HepG2 (cell line): ENCODE results near the gene ZBTB48. TPM values are rescaled to one million over a fixed set of nuclear protein-coding genes. Genes with fewer than 3 reads are reported as not detected.
A peak's percentile ranks its signal among the peaks of the same experiment; 100 is the strongest.

Experiments used
- ATAC-seq: fragments of 200-7000 bp; cut with Tn5 transposase; 3 replicates; pipeline ENCODE4 v1.9.1; 2020; ENCODE audit warnings: mild to moderate bottlenecking, moderate library complexity
- BruUV-seq: library from RNA; stranded (reverse); fragments of 400-500 nt; replicated peaks from 2 replicates; lab custom pipeline; 2021; lab: Mats Ljungman, UMichigan
- CTCF ChIA-PET: fragments of 300-600 bp; formaldehyde crosslinking; extraction: SDS; loops from one replicate; lab custom pipeline; 2021; ENCODE audit warnings: low total read pairs, inconsistent platforms, low intra/inter-chr PET ratio; lab: Yijun Ruan, JAX
- POLR2A ChIA-PET: fragments of 350-600 bp; sonication (Branson Sonifier 250); formaldehyde crosslinking; loops from one replicate; lab custom pipeline; 2020; ENCODE audit warnings: antibody characterized with exemption, inconsistent platforms; lab: Yijun Ruan, JAX
- DNase-seq: peaks from one replicate; pipeline ENCODE4 v3.0.0-alpha.2; 2015; ENCODE audit warnings: low spot score
- FAIRE-seq: peaks from 3 replicates; lab custom pipeline; 2011; peaks lifted over from hg19 to GRCh38; lab: Jason Lieb, UNC
- H2AFZ ChIP-seq: one replicate; pipeline ENCODE4 v1.6.1; 2011; ENCODE audit warnings: low read length, inconsistent platforms
- H3K27ac ChIP-seq: fragments of 300-600 bp; 3 replicates; pipeline ENCODE4 v1.8.0; 2011; ENCODE audit warnings: mixed run types, mild to moderate bottlenecking, mixed read lengths, low read length, inconsistent platforms; ENCODE audit not compliant: insufficient read depth; ENCODE audit errors: extremely low read length
- H3K27me3 ChIP-seq, 2 experiments: fragments of 200-600 bp in 1 of 2; 2 replicates in 1 of 2; 3 replicates in 1 of 2; pipeline versions ENCODE4 v1.6.0 to v1.8.0; 2011; ENCODE audit warnings: low read length in 2 of 2, mild to moderate bottlenecking in 2 of 2, moderate library complexity in 2 of 2, inconsistent platforms in 1 of 2; ENCODE audit not compliant: insufficient read depth in 2 of 2, control insufficient read depth in 1 of 2
- H3K36me3 ChIP-seq, 2 experiments: fragments of 200-600 bp in 1 of 2; replicated peaks in 1 of 2; 2 replicates in 1 of 2; 3 replicates in 1 of 2; pipeline versions ENCODE4 v1.5.1 to v1.8.0; 2011; ENCODE audit warnings: low read length in 2 of 2, inconsistent platforms in 1 of 2; ENCODE audit not compliant: insufficient read depth in 2 of 2, control insufficient read depth in 1 of 2
- H3K4me1 ChIP-seq: 2 replicates; pipeline ENCODE4 v1.5.1; 2012; ENCODE audit warnings: low read length, inconsistent platforms; ENCODE audit not compliant: insufficient read depth
- H3K4me2 ChIP-seq: 2 replicates; pipeline ENCODE4 v1.6.0; 2011; ENCODE audit warnings: low read depth, low read length, inconsistent platforms
- H3K4me3 ChIP-seq, 3 experiments: fragments of 200-600 bp in 1 of 3; sonication (generic), shearing (Covaris generic) in 1 of 3; replicated peaks in 1 of 3; 2 replicates each; pipeline ENCODE4 v1.5.1; 2011 to 2016; ENCODE audit warnings: low read length in 3 of 3, inconsistent platforms in 2 of 3, low read depth in 2 of 3, mild to moderate bottlenecking in 2 of 3, control low read depth in 1 of 3, mixed read lengths in 1 of 3; ENCODE audit not compliant: insufficient read depth in 1 of 3
- H3K79me2 ChIP-seq: one replicate; pipeline ENCODE4 v1.6.1; 2011; ENCODE audit warnings: low read length, inconsistent platforms; ENCODE audit not compliant: insufficient read depth
- H3K9ac ChIP-seq: 2 replicates; pipeline ENCODE4 v1.6.0; 2011; ENCODE audit warnings: mild to moderate bottlenecking, low read depth, low read length, inconsistent platforms; ENCODE audit not compliant: insufficient read depth
- H3K9me3 ChIP-seq: 2 replicates; pipeline ENCODE4 v1.5.1; 2012; ENCODE audit warnings: mild to moderate bottlenecking, low read length
- H4K20me1 ChIP-seq: 2 replicates; pipeline ENCODE4 v1.6.0; 2011; ENCODE audit warnings: inconsistent platforms, mild to moderate bottlenecking, low read length, moderate library complexity; ENCODE audit not compliant: insufficient read depth
- CEBPB ChIP-seq: IDR thresholded peaks from 2 replicates; pipeline ENCODE4 v1.6.1; 2011; ENCODE audit warnings: low read depth, low read length, improper control_type of control experiment, borderline replicate concordance
- EP300 ChIP-seq, 3 experiments: sonication (generic) in 1 of 3; formaldehyde crosslinking in 1 of 3; IDR thresholded peaks; 2 replicates each; pipeline versions ENCODE4 v1.5.1 to v1.6.1; 2011 to 2020; ENCODE audit warnings: low read depth in 2 of 3, low read length in 2 of 3, borderline replicate concordance in 1 of 3, improper control_type of control experiment in 1 of 3, mild to moderate bottlenecking in 1 of 3, missing genetic modification reagents in 1 of 3, moderate library complexity in 1 of 3
- GFI1 ChIP-seq: sonication (generic); formaldehyde crosslinking; IDR thresholded peaks from 2 replicates; pipeline ENCODE4 v1.5.0; 2020; ENCODE audit warnings: missing genetic modification reagents, mild to moderate bottlenecking, borderline replicate concordance
- GZF1 ChIP-seq: sonication (generic); formaldehyde crosslinking; IDR thresholded peaks from 2 replicates; pipeline ENCODE4 v1.5.1; 2020; ENCODE audit warnings: mild to moderate bottlenecking, missing genetic modification reagents
- HOXA3 ChIP-seq: sonication (generic); formaldehyde crosslinking; IDR thresholded peaks from 2 replicates; pipeline ENCODE4 v1.5.0; 2020; ENCODE audit warnings: missing genetic modification reagents
- NCOR1 ChIP-seq: fragments of 200-600 bp; sonication (generic); IDR thresholded peaks from 2 replicates; pipeline ENCODE4 v1.7.0; 2017; ENCODE audit warnings: antibody characterized with exemption, low read length, borderline replicate concordance
- POLR2AphosphoS5 ChIP-seq: IDR thresholded peaks from 2 replicates; pipeline ENCODE4 v1.6.1; 2012; ENCODE audit warnings: low read depth, low read length
- TMF1 ChIP-seq: sonication (generic); formaldehyde crosslinking; IDR thresholded peaks from 2 replicates; pipeline ENCODE4 v1.8.1; 2022; ENCODE audit warnings: low read depth, missing genetic modification reagents
- ZC3H13 ChIP-seq: sonication (generic); formaldehyde crosslinking; IDR thresholded peaks from 2 replicates; pipeline ENCODE4 v1.8.1; 2023; ENCODE audit warnings: mild to moderate bottlenecking, missing genetic modification reagents, moderate library complexity
- ZKSCAN1 ChIP-seq: fragments of 150-350 bp; IDR thresholded peaks from 2 replicates; pipeline ENCODE4 v1.6.1; 2014; ENCODE audit warnings: low read length
- ZNF546 ChIP-seq: sonication (generic); formaldehyde crosslinking; conservative IDR thresholded peaks from 2 replicates; pipeline ENCODE4 v1.8.1; 2023; ENCODE audit warnings: mild to moderate bottlenecking, missing genetic modification reagents
- ZNF713 ChIP-seq: sonication (generic); formaldehyde crosslinking; IDR thresholded peaks from 2 replicates; pipeline ENCODE4 v1.4.0; 2020; ENCODE audit warnings: mild to moderate bottlenecking, missing genetic modification reagents
- ZNF788 ChIP-seq: sonication (generic); formaldehyde crosslinking; IDR thresholded peaks from 2 replicates; pipeline ENCODE4 v1.5.0; 2020; ENCODE audit warnings: mild to moderate bottlenecking, missing genetic modification reagents, borderline replicate concordance
- ZNF841 ChIP-seq: sonication (generic); formaldehyde crosslinking; IDR thresholded peaks from 2 replicates; pipeline ENCODE4 v1.8.1; 2023; ENCODE audit warnings: missing genetic modification reagents, borderline replicate concordance
- WGBS: methylation state at CpG from one replicate; pipeline ENCODE4 v1.1.6; 2017; ENCODE audit warnings: low lambda C conversion rate; 5-methylcytosine and 5-hydroxymethylcytosine counted together
- in situ Hi-C: cut with HindIII; loops from 2 replicates; pipeline ENCODE4 v1.10.0; 2017; ENCODE audit warnings: low pct_unique_long_range_greater_than_20kb; ENCODE audit not compliant: extremely low pct_ligation_motif_present
- intact Hi-C: fragments of 100-400 bp; cut with micrococcal nuclease; formaldehyde crosslinking; loops from one replicate; pipeline ENCODE4 v1.10.0; 2022; ENCODE audit not compliant: unreplicated experiment
- polyA plus RNA-seq, 8 experiments: library from polyadenylated mRNA; depleted of rRNA in 3 of 8; stranded (reverse) in 7 of 8; unstranded in 1 of 8; fragments of >200 nt; fragmentation: Illumina TruSeq in 4 of 8; extraction: Trizol in 4 of 8; gene quantifications; 2 replicates each; pipeline versions ENCODE4 v1.2.1 to v1.2.3, GENCODE V29; 2011 to 2016; ENCODE audit warnings: low read depth in 4 of 8, missing spikeins in 1 of 8, mixed read lengths in 1 of 8; ENCODE audit not compliant: insufficient read depth in 1 of 8
- total RNA-seq, 5 experiments: library from RNA; depleted of rRNA; stranded (reverse); fragments of >200 nt; fragmentation: Illumina TruSeq; extraction: Trizol; gene quantifications; 2 replicates each; pipeline ENCODE4 v1.2.3, GENCODE V29; 2016; ENCODE audit warnings: low read depth in 1 of 5
- TF ChIP-seq, protein P1 (sequence below): sonication (generic); formaldehyde crosslinking; IDR thresholded peaks from 2 replicates; pipeline ENCODE4 v1.4.0; 2020; ENCODE audit warnings: missing genetic modification reagents
- TF ChIP-seq, protein P2 (sequence below): sonication (generic); formaldehyde crosslinking; IDR thresholded peaks from 2 replicates; pipeline ENCODE4 v1.5.0; 2020; ENCODE audit warnings: mild to moderate bottlenecking, missing genetic modification reagents
- TF ChIP-seq, protein P3 (sequence below): IDR thresholded peaks from 2 replicates; pipeline ENCODE4 v1.4.0; 2020; ENCODE audit warnings: mild to moderate bottlenecking, missing genetic modification reagents

Gene ZBTB48
- total and polyA plus RNA-seq, 2 of the 13 experiments (the other 11 are each of a cell fraction or from before 2014, with no cell fraction given) = 13.0 to 17.1 TPM

DNA sequence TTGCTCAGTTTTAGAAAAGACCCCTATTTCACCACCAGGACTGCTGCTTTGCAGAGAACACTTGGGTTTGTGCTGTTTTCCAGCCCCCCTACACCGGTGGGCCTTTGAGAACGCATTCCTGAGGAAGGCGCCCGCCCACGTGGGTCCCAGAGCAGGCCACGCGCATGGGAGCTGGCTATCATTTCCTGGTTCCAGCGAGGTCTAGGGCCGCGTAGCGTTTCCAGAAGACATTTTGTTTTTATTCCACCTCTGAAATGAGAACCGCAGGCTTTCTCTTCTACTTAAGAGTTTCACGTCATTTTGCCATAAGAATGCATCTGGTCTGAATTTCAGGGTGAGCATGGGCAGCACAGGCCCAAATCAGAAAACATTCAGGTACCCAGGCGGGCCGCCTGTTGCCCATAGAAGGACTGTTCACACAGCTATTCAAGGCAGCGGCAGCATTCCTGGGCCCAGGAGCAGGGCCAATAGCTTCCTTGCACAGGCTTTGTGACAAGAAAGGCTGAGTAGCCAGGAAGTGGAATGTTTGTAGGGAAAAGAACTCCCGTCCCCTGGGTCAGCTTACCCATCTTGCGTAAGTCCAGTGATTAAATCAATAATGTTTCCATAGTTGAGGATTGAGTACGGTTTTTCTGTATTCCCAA, 24.2 kb downstream of the ZBTB48 start:
- ChIA-PET CTCF (no interaction called here), POLR2A (interaction anchor here (0.6 to 7.1 kb wide), 14 partner anchors 8 to 194 kb away, joined by 3 to 113 read pairs (median 4); partner anchors contain the start of genes NOL9, PHF13, TAS1R1 and THAP3)
- FAIRE-seq (peak; percentile 98), DNase-seq (peak; percentile 97), ATAC-seq (peak; percentile 67)
- Histone ChIP-seq H3K79me2 (peaks cover 34% of the 10 kb centered on the region), H3K4me3 (peak overlapping the region; percentile 66 to 92 (median 78)), H2AFZ (no peak overlapping the region), H3K4me1 (peaks cover 38% of the 10 kb centered on the region), H3K9me3 (no peaks in the 10 kb centered on the region), H3K27ac (peak overlapping the region; percentile 100), H4K20me1 (peaks cover 23% of the 10 kb centered on the region), H3K36me3 (peaks cover 2 to 6% of the 10 kb centered on the region in 2 experiments; a peak in 2 of 5 replicates), H3K4me2 (peak overlapping the region; percentile 98), H3K9ac (peak overlapping the region; percentile 97), H3K27me3 (no peaks in the 10 kb centered on the region; a peak in 1 of 5 replicates)
- intact Hi-C loops (loop anchor here (1.0 kb wide), 1 partner anchor 9 kb away; the partner anchor contains the start of gene PHF13), in situ Hi-C loops (no loop called here)
- TSS peak; percentile 60 for BruUV-seq
- 0% methylated on average over 16 of the region's 19 CpGs for WGBS
- TF ChIP-seq HOXA3 (peak; percentile 70), ZKSCAN1 (no peak), CEBPB (peak; percentile 95), EP300 (IDR thresholded peaks at IDR 0.05; ENCODE audit: low read depth in 2 of 2, low read length in 2 of 2) (peak in 1 of 2 experiments; percentile 53; a peak in 2 of 4 replicates), EP300 (CRISPR knock-in tag; IDR thresholded peaks at IDR 0.05; ENCODE audit: borderline replicate concordance) (peak; percentile 29; the same call in 1 of the 2 replicates), ZNF546 (CRISPR knock-in tag) (0 out of 2 replicates have a peak, but pooled peaks have one; percentile 56), NCOR1 (no peak), ZNF713 (no peak), POLR2AphosphoS5 (peak; percentile 84), ZC3H13 (0 out of 2 replicates have a peak, but pooled peaks have one; percentile 50), TMF1 (no peak; the same call in 1 of the 2 replicates), ZNF841 (CRISPR knock-in tag) (no peak), ZNF788 (no peak; the same call in 1 of the 2 replicates), GZF1 (CRISPR knock-in tag) (no peak), GFI1 (CRISPR knock-in tag) (no peak)
- TF ChIP-seq, protein P1, sequence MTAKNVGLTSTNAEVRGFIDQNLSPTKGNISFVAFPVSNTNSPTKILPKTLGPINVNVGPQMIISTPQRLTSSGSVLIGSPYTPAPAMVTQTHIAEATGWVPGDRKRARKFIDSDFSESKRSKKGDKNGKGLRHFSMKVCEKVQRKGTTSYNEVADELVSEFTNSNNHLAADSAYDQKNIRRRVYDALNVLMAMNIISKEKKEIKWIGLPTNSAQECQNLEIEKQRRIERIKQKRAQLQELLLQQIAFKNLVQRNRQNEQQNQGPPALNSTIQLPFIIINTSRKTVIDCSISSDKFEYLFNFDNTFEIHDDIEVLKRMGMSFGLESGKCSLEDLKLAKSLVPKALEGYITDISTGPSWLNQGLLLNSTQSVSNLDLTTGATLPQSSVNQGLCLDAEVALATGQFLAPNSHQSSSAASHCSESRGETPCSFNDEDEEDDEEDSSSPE (CRISPR knock-in tag) = peak; percentile 58
- TF ChIP-seq, protein P2, sequence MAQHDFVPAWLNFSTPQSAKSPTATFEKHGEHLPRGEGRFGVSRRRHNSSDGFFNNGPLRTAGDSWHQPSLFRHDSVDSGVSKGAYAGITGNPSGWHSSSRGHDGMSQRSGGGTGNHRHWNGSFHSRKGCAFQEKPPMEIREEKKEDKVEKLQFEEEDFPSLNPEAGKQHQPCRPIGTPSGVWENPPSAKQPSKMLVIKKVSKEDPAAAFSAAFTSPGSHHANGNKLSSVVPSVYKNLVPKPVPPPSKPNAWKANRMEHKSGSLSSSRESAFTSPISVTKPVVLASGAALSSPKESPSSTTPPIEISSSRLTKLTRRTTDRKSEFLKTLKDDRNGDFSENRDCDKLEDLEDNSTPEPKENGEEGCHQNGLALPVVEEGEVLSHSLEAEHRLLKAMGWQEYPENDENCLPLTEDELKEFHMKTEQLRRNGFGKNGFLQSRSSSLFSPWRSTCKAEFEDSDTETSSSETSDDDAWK (CRISPR knock-in tag) = no peak
- TF ChIP-seq, protein P3, sequence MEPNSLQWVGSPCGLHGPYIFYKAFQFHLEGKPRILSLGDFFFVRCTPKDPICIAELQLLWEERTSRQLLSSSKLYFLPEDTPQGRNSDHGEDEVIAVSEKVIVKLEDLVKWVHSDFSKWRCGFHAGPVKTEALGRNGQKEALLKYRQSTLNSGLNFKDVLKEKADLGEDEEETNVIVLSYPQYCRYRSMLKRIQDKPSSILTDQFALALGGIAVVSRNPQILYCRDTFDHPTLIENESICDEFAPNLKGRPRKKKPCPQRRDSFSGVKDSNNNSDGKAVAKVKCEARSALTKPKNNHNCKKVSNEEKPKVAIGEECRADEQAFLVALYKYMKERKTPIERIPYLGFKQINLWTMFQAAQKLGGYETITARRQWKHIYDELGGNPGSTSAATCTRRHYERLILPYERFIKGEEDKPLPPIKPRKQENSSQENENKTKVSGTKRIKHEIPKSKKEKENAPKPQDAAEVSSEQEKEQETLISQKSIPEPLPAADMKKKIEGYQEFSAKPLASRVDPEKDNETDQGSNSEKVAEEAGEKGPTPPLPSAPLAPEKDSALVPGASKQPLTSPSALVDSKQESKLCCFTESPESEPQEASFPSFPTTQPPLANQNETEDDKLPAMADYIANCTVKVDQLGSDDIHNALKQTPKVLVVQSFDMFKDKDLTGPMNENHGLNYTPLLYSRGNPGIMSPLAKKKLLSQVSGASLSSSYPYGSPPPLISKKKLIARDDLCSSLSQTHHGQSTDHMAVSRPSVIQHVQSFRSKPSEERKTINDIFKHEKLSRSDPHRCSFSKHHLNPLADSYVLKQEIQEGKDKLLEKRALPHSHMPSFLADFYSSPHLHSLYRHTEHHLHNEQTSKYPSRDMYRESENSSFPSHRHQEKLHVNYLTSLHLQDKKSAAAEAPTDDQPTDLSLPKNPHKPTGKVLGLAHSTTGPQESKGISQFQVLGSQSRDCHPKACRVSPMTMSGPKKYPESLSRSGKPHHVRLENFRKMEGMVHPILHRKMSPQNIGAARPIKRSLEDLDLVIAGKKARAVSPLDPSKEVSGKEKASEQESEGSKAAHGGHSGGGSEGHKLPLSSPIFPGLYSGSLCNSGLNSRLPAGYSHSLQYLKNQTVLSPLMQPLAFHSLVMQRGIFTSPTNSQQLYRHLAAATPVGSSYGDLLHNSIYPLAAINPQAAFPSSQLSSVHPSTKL (CRISPR knock-in tag) = peak; percentile 81
